ENCODE measurements around the gene ASPM. TPM values are rescaled to one million over a fixed set of nuclear protein-coding genes. Genes with fewer than 3 reads are reported as not detected.
"Not testable (repeated sequence)": the region's sequence is repeated elsewhere in the genome, so short reads cannot be mapped to it uniquely, and the experiment has no call there.

Gene ASPM
- total and polyA plus RNA-seq, 12 donors, result 0.04 to 4.0 (median 0.40) TPM

- no peaks in the 10 kb centered on the region for H3K4me1 ChIP-seq
- no peak overlapping the region for H3K4me3 ChIP-seq
- ATAC-seq (no peak), DNase-seq (no peak)
- no peaks in the 10 kb centered on the region for H3K36me3 ChIP-seq
- peaks cover 0 to 12% (median 0%) of the 10 kb centered on the region in 11 donors for H3K9me3 ChIP-seq
- H3K27ac ChIP-seq, result no peak overlapping the region
- no peak for TF ChIP-seq CTCF (IDR thresholded peaks at IDR 0.05)
- H3K27me3 ChIP-seq, result no peaks in the 10 kb centered on the region
- WGBS, 2 donors, result 75 to 81% methylated on average over 4 of the region's 4 CpGs
- intact Hi-C loops (cut with DNase I), result no loop called here
These were observed 103.7 kb downstream of the ASPM start for GRCh38 chr1:197042676-197043341.

DNA sequence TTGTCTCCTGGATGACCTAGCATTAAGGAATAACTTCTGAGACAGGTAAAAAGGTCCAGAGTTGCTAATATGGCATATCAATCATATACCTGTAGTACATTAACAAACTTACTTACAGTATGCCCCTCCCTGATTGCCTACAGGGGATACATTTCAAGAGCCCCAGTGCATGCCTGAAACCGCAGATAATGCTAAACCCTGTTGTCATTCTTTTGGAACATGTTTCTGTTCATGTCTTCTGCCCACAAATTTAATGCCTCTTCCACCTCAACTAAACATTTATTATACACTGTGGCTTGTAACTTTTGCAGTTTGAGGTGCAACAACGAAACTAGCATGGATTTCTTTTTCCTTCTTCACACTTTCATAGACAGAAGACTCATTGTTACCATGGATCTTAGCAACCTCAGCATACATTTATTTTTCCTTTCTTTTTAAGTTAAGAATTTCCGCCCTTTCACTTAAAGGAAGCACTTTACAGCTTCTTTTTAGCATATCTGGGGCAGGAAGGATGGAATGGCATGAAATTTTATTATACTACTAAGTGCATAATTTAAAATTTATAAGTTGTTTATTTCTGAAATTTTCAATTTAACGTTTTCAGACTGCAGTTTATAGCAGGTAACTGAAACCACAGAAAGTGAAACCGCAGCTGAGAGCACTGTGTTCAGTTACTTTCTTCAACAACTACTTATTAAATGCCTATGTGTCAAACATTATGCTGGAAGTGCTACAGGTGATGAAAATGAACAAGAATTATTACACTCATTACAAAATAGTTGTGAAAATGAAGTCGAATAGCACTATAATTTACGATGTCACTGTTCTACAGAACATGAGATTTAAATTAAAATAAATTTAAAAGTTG, 104.7 kb downstream of the ASPM start:
- H3K36me3 ChIP-seq, result no peaks in the 10 kb centered on the region

DNA sequence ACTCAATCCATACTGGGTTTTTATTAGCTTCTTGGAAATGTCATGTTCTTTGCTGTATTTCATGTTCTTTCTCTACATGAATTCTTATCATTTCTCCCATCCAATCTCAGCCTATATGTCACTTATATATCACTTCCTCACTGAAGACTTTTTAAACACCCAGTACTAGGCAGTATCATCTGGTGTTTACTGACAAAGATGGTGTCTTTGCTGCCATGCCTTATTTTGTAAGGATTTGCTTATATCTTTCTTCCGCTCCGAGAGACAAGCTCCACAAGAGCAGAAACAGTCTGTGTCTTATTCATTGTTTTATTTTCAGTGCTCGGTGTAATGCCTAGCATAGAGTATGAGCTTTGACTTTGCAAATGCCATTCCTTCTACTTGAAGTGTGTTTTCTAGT, 109.6 kb downstream of the ASPM start:
- H3K36me3 ChIP-seq, result no peaks in the 10 kb centered on the region
- no peaks in the 10 kb centered on the region for H3K4me1 ChIP-seq
- H3K27ac ChIP-seq, result no peak overlapping the region
- no peak for TF ChIP-seq CTCF (IDR thresholded peaks at IDR 0.05)
- no peak overlapping the region for H3K4me3 ChIP-seq
- H3K9me3 ChIP-seq, result no peaks in the 10 kb centered on the region
- no peak for ATAC-seq
- DNase-seq, result no peak
- H3K27me3 ChIP-seq, result no peaks in the 10 kb centered on the region
- intact Hi-C loops (cut with DNase I), result no loop called here
- WGBS, 2 donors, result 91 to 94% methylated on average over 3 of the region's 3 CpGs

More for the DNA sequence above, 104.7 kb downstream of the ASPM start:
- no peaks in the 10 kb centered on the region for H3K4me1 ChIP-seq
- no peaks in the 10 kb centered on the region for H3K27me3 ChIP-seq
- no peak for ATAC-seq
- no peak for DNase-seq
- TF ChIP-seq CTCF (IDR thresholded peaks at IDR 0.05), result no peak
- 83 to 87% methylated on average over 7 of the region's 7 CpGs for WGBS, 2 donors
- intact Hi-C loops (cut with DNase I), result no loop called here
- no peak overlapping the region for H3K4me3 ChIP-seq
- no peak overlapping the region for H3K27ac ChIP-seq
- H3K9me3 ChIP-seq, result peaks cover 0 to 2% (median 0%) of the 10 kb centered on the region in 11 donors

GRCh38 chr1:197034631-197035339, 111.7 kb downstream of the ASPM start:
- H3K4me3 ChIP-seq; H3K27ac ChIP-seq; H3K4me1 ChIP-seq; H3K36me3 ChIP-seq; H3K9me3 ChIP-seq; intact Hi-C loops (cut with DNase I); H3K27me3 ChIP-seq; ATAC-seq; DNase-seq: not testable (repeated sequence)
- WGBS, 2 donors, result 76 to 81% methylated on average over 6 of the region's 6 CpGs

Other genes starting within 250 kb of the ASPM start
- gene CFHR2, start 202.9 kb downstream of the ASPM start, total RNA-seq, result not detected
- gene CFHR2, start 202.9 kb downstream of the ASPM start, polyA plus RNA-seq, result not detected
- not detected for gene CFHR5, start 169.1 kb downstream of the ASPM start, total RNA-seq
- gene CFHR5, start 169.1 kb downstream of the ASPM start, polyA plus RNA-seq, result not detected
- gene F13B, start 79.4 kb downstream of the ASPM start, total RNA-seq, result not detected
- gene F13B, start 79.4 kb downstream of the ASPM start, polyA plus RNA-seq, result not detected
- gene ZBTB41, start 54.6 kb upstream of the ASPM start, total RNA-seq, result 10 to 100 TPM in 5 of 10 donors, 1 to 10 TPM in 5; 6.9 to 11.5 (median 10.2) TPM
- gene ZBTB41, start 54.6 kb upstream of the ASPM start, polyA plus RNA-seq, result 1 to 10 TPM; 1.8 to 2.6 TPM
- 1 to 10 TPM in 1 of 10 donors, under 1 TPM in 8, not detected in 1; 0.10 to 1.5 (median 0.42) TPM for gene CRB1, start 121.6 kb upstream of the ASPM start, total RNA-seq
- under 1 TPM in 1 of 2 donors, not detected in 1; 0.04 TPM for gene CRB1, start 121.6 kb upstream of the ASPM start, polyA plus RNA-seq

Data from heart right ventricle (tissue), 16 donors.